Activated T-cell treated with anti-CD3 and anti-CD28 coated beads, Interleukin-2, amount 50 U/mL, for 4 hours (primary cell): Measurements from ENCODE around the gene PRCP. TPM values are rescaled to one million over a fixed set of nuclear protein-coding genes. Genes with fewer than 3 reads are reported as not detected.
"Not testable (repeated sequence)": the region's sequence is repeated elsewhere in the genome, so short reads cannot be mapped to it uniquely, and the experiment has no call there.

Experiments
- ATAC-seq, 2 donors: fragments of 200-7000 bp; cut with Tn5 transposase; one replicate each; pipeline ENCODE4 v1.10.0; 2021
- DNase-seq: peaks from one replicate; pipeline ENCODE4 v3.0.0-alpha.2; 2020
- H3K27me3 Mint-ChIP-seq: one replicate; pipeline ENCODE4 v1.8.0; 2021; ENCODE audit warnings: low read depth, mixed read lengths
- H3K36me3 Mint-ChIP-seq: one replicate; pipeline ENCODE4 v1.8.0; 2022; ENCODE audit warnings: mixed read lengths; ENCODE audit not compliant: insufficient read depth
- H3K4me1 Mint-ChIP-seq: one replicate; pipeline ENCODE4 v1.8.0; 2021; ENCODE audit warnings: low read depth, mixed read lengths
- H3K4me3 Mint-ChIP-seq: one replicate; pipeline ENCODE4 v1.8.0; 2021; ENCODE audit warnings: mild to moderate bottlenecking, moderate library complexity, mixed read lengths
- H3K9me3 Mint-ChIP-seq: one replicate; pipeline ENCODE4 v1.8.0; 2021; ENCODE audit warnings: mixed read lengths
- total RNA-seq, 3 donors: library from RNA; stranded (reverse); gene quantifications; one replicate each; pipeline ENCODE4 v1.2.1, GENCODE V29; 2021

Gene PRCP
- total RNA-seq, 3 donors from 2014 or later = 11.8 to 15.5 (median 13.8) TPM

DNA sequence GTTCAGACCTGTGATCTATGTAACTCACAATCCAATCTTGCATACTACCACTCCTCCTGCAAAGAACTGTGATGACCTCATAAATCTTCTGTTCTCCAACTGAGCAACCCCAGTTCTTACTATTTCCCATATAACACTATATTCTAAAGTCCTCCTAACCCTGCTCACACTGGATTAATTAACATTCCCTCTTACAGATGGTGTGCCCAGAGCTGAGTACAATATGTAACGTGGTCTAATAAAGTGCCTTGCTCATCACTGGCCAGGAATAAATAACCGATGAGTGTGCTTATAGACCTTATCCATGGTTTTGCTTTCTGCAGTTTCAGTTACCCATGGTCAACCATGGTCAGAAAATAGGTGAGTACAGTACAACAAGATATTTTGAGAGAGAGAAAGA, 28.6 kb downstream of the PRCP start:
- ATAC-seq (no peak), DNase-seq (no peak)
- H3K9me3 Mint-ChIP-seq = peaks cover 2% of the 10 kb centered on the region
- no peaks in the 10 kb centered on the region for H3K27me3 Mint-ChIP-seq
- no peaks in the 10 kb centered on the region for H3K36me3 Mint-ChIP-seq
- H3K4me3 Mint-ChIP-seq = no peak overlapping the region
- peaks cover 30% of the 10 kb centered on the region for H3K4me1 Mint-ChIP-seq

- no peaks in the 10 kb centered on the region for H3K36me3 Mint-ChIP-seq
- no peak for ATAC-seq
- H3K4me3 Mint-ChIP-seq = no peak overlapping the region
- peaks cover 22% of the 10 kb centered on the region for H3K4me1 Mint-ChIP-seq
- H3K27me3 Mint-ChIP-seq = no peaks in the 10 kb centered on the region
- DNase-seq = no peak
- no peaks in the 10 kb centered on the region for H3K9me3 Mint-ChIP-seq
These were observed 30.6 kb downstream of the PRCP start for GRCh38 chr11:82869657-82870056.

DNA sequence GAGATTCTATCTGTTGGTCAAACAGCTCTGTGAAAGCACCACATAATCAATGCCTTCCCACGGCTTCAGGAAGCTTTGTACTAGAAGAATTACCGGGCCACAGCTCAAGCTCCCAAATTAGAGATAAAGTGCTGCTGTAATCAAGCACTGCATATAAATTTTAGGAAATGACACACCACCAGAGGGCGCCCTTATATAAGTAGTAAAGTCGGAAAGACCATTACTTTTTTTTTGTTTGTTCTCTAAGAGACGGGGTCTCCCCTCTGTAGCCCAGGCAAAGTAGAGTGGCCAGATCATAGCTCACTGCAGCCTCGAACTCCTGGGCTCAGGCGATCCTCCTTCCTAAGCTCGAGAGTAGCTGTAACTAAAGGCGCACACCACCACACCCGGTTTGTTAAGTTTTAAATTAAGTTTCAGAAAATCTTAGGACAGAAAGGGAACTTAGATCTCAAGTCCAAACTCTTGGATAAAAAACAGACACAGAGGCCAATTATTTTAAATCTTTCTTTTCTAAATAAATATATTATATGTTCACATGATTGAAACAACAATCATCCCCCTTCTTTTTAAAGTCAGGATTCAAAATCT, 32.6 kb downstream of the PRCP start:
- no peaks in the 10 kb centered on the region for H3K27me3 Mint-ChIP-seq
- H3K36me3 Mint-ChIP-seq = no peaks in the 10 kb centered on the region
- H3K4me3 Mint-ChIP-seq = no peak overlapping the region
- DNase-seq = peak; percentile 70
- ATAC-seq = peak in 1 of 2 donors; percentile 54
- peaks cover 7% of the 10 kb centered on the region for H3K4me1 Mint-ChIP-seq
- no peaks in the 10 kb centered on the region for H3K9me3 Mint-ChIP-seq

GRCh38 chr11:82865841-82866240, 34.4 kb downstream of the PRCP start:
- Mint-ChIP-seq H3K4me3 (no peak overlapping the region), H3K4me1 (peaks cover 6% of the 10 kb centered on the region), H3K36me3 (no peaks in the 10 kb centered on the region), H3K9me3 (no peaks in the 10 kb centered on the region), H3K27me3 (no peaks in the 10 kb centered on the region)
- DNase-seq (no peak), ATAC-seq (no peak)

GRCh38 chr11:82864268-82864667, 36.0 kb downstream of the PRCP start:
- H3K36me3 Mint-ChIP-seq = no peaks in the 10 kb centered on the region
- H3K4me1 Mint-ChIP-seq = peaks cover 6% of the 10 kb centered on the region
- H3K4me3 Mint-ChIP-seq = no peak overlapping the region
- DNase-seq = no peak
- no peaks in the 10 kb centered on the region for H3K9me3 Mint-ChIP-seq
- no peak for ATAC-seq
- H3K27me3 Mint-ChIP-seq = no peaks in the 10 kb centered on the region

- no peaks in the 10 kb centered on the region for H3K9me3 Mint-ChIP-seq
- peaks cover 6% of the 10 kb centered on the region for H3K4me1 Mint-ChIP-seq
- H3K27me3 Mint-ChIP-seq = no peaks in the 10 kb centered on the region
- DNase-seq (no peak), ATAC-seq (no peak)
- no peak overlapping the region for H3K4me3 Mint-ChIP-seq
- H3K36me3 Mint-ChIP-seq = no peaks in the 10 kb centered on the region
These were observed 37.0 kb downstream of the PRCP start for GRCh38 chr11:82863209-82863608.

DNA sequence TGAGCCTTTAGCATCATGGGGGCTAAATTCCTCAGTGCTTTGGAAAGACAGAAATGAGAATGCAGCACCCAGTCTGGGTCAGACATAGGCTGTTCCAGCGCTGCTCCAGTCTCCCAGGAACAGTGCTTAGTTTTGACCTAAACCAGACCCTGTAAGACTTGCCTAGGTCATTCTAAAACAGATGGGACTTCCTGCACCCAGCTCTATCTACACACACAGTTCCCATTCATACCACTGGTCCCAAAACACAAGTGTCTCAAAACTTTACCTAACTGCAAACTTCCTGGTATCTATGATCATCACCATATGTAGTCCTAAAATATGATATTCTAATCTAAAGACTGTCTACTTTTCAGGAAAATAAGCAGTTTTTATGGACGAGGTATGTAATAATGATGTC, 37.9 kb downstream of the PRCP start:
- peaks cover 3% of the 10 kb centered on the region for H3K4me1 Mint-ChIP-seq
- H3K27me3 Mint-ChIP-seq = no peaks in the 10 kb centered on the region
- no peaks in the 10 kb centered on the region for H3K9me3 Mint-ChIP-seq
- peaks cover 4% of the 10 kb centered on the region for H3K36me3 Mint-ChIP-seq
- ATAC-seq (no peak), DNase-seq (no peak)
- H3K4me3 Mint-ChIP-seq = no peak overlapping the region

DNA sequence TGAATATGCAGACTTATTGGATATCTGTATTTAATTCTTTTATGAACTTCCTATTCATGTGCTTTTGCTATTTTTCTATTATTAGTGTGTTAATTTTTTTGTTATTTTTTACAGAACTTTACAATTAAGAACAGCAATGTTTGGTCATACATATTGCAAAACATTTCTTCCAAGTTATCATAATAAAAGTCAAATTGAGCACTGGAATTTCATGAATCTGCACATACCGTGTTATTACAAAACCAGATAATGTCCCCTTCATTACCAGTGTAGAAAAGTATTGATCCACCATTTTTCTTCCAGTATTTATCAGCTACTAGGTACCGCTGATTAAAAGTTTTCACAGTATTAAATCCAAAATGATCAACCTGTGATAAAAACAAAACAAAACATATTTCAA, 40.5 kb downstream of the PRCP start:
- H3K4me3 Mint-ChIP-seq = no peak overlapping the region
- ATAC-seq = no peak
- peaks cover 2% of the 10 kb centered on the region for H3K4me1 Mint-ChIP-seq
- H3K9me3 Mint-ChIP-seq = no peaks in the 10 kb centered on the region
- no peaks in the 10 kb centered on the region for H3K27me3 Mint-ChIP-seq
- DNase-seq = no peak
- peaks cover 10% of the 10 kb centered on the region for H3K36me3 Mint-ChIP-seq

DNA sequence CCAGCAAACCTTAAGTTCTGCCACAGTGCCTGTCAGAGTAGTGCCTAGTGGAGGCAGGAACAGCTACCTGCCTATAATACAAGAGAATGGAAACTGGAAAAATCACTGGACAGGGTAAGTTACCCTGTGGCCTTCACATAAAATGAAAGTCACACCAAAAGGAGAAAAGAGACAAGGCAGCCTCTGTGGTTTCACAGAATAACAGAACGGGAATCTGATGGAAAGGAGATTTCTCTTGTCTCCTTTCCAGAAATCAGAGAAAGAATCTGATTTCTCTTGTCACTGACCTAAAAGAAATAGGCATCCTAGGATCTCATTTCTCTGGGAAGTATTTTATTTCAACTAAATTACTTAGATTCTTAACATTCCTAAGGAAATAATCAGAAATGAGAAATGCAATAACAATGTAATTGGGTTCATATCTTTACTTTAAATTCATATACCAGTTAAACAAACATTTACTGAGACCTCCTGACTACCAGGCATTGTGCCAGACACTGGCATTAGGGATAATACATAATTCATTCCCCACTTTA, 41.6 kb downstream of the PRCP start:
- peaks cover 2% of the 10 kb centered on the region for H3K4me1 Mint-ChIP-seq
- no peak for ATAC-seq
- no peak for DNase-seq
- H3K36me3 Mint-ChIP-seq = peaks cover 10% of the 10 kb centered on the region
- H3K9me3 Mint-ChIP-seq = no peaks in the 10 kb centered on the region
- H3K27me3 Mint-ChIP-seq = no peaks in the 10 kb centered on the region
- no peak overlapping the region for H3K4me3 Mint-ChIP-seq

- no peak for ATAC-seq
These were observed 42.1 kb downstream of the PRCP start for GRCh38 chr11:82858133-82858532.

DNA sequence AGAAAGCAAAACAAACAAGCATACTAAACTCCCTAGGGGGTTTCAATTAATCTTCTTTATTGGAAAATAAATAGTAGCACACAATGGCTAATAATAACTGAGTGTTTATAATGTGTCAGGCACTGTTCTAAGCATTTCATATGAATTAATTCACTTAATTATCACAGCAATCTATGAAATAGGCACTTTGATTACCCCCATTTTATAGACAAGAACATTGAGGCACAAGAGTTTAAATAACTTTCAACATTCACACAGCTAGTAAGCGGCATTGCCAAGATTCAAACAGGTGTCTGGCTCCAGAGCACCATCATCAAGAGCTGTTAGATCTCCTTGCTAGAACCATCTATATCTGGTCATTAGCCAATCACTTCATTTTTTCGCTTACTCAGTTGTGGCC, 43.1 kb downstream of the PRCP start:
- Mint-ChIP-seq H3K4me1 (no peaks in the 10 kb centered on the region), H3K4me3 (no peak overlapping the region), H3K9me3 (no peaks in the 10 kb centered on the region), H3K36me3 (peaks cover 10% of the 10 kb centered on the region), H3K27me3 (no peaks in the 10 kb centered on the region)
- ATAC-seq (no peak), DNase-seq (no peak)

More at GRCh38 chr11:82858133-82858532, 42.1 kb downstream of the PRCP start:
- Mint-ChIP-seq H3K4me3 (no peak overlapping the region), H3K9me3 (no peaks in the 10 kb centered on the region), H3K36me3 (peaks cover 10% of the 10 kb centered on the region), H3K27me3 (no peaks in the 10 kb centered on the region), H3K4me1 (no peaks in the 10 kb centered on the region)
- no peak for DNase-seq

DNA sequence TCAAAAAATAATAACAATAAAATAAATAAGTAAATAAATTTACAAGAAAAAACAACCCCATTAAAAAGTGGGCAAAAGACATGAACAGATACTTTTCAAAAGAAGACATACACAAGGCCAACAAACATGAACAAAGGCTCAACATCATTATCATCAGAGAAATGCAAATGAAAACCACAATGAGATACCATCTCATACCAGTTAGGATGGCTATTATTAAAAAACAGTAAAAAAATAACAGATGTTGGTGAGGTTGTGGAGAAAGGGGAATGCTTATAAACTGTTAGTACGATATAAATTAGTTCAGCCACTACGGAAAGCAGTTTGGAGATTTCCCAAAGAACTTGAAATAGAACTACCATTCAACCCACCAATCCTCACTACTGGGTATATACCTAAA, 44.6 kb downstream of the PRCP start:
- no peaks in the 10 kb centered on the region for H3K9me3 Mint-ChIP-seq
- peaks cover 18% of the 10 kb centered on the region for H3K36me3 Mint-ChIP-seq
- no peak for DNase-seq
- no peaks in the 10 kb centered on the region for H3K4me1 Mint-ChIP-seq
- no peaks in the 10 kb centered on the region for H3K27me3 Mint-ChIP-seq
- no peak for ATAC-seq
- no peak overlapping the region for H3K4me3 Mint-ChIP-seq

GRCh38 chr11:82854916-82855315, 45.3 kb downstream of the PRCP start:
- not testable (repeated sequence) for H3K4me1 Mint-ChIP-seq, H3K27me3 Mint-ChIP-seq, ATAC-seq, DNase-seq, H3K9me3 Mint-ChIP-seq, H3K4me3 Mint-ChIP-seq
- peaks cover 18% of the 10 kb centered on the region for H3K36me3 Mint-ChIP-seq

- ATAC-seq = no peak
- Mint-ChIP-seq H3K4me3 (no peak overlapping the region), H3K9me3 (no peaks in the 10 kb centered on the region), H3K4me1 (no peaks in the 10 kb centered on the region), H3K36me3 (peaks cover 23% of the 10 kb centered on the region), H3K27me3 (no peaks in the 10 kb centered on the region)
- no peak for DNase-seq
These were observed 46.0 kb downstream of the PRCP start for GRCh38 chr11:82854242-82854641.

DNA sequence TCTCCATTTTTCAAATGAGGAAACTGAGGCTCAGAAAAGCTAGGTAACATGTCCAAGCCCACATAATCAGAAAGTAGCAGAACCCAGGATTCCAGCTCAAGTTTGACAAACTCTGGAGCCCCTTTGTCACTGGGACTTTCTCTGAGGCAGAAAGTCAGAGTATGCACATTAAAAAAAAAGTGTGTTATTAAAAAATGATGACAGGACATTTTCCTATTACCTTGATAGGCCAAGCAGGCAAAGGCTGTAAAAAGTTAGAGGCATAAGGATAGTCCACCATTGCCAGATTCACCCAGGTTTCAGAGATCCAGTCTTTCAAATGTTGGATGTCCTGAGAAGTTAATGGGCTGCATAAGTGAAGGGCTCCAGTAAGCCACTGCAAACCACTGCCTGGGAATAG, 51.4 kb downstream of the PRCP start:
- Mint-ChIP-seq H3K4me3 (no peak overlapping the region), H3K27me3 (no peaks in the 10 kb centered on the region), H3K4me1 (no peaks in the 10 kb centered on the region), H3K36me3 (peaks cover 27% of the 10 kb centered on the region), H3K9me3 (no peaks in the 10 kb centered on the region)
- ATAC-seq (no peak), DNase-seq (no peak)
